HG03575 (cell line): ENCODE data around the gene NUDT14.

ENCODE experiments used
- ATAC-seq: cut with Tn5 transposase; IDR thresholded peaks from one replicate; pipeline ENCODE4 v1.9.1; 2021; ENCODE audit not compliant: unreplicated experiment, insufficient number of reproducible peaks, low FRiP score; ENCODE audit errors: extremely low read depth

NUDT14 gene

GRCh38 chr14:105123981-105124765, 56.9 kb downstream of the NUDT14 start:
- no peak for ATAC-seq

DNA sequence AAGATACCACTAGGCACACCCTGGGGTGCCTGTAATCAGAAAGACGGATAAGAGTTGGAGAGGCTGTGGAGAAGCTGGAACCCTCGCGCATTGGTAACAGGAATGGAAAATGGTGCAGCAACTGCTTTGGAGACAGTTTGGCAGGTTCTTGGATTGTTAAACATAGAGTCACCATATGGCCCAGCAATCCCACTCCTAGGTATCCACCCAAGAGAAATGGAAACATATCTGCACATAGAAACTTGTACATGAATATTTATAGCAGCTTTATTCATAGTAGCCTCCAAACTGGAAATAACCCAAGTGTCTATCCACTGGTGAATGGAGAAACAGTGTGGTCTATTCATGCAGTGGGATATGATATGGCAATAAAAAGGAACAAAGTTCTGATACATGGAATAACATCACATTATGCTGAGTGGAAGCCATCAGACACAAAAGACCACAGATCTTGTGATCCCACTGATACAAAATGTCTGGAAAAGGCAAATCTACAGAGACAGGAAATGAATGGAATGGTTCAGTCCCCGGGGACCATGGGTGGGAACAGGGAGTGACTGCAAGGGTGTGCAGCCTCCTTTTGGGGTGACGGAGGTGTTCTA, 57.9 kb downstream of the NUDT14 start:
- ATAC-seq: no peak
